Stimulated activated CD4-positive, alpha-beta T cell treated with anti-CD3 and anti-CD28 coated beads, Interleukin-15, amount 100 ng/mL, for 24 hours (primary cell): ENCODE data around the gene SFMBT2.

Source experiments
- DNase-seq: peaks from one replicate; pipeline ENCODE4 v3.0.0-alpha.2; 2020

Gene SFMBT2

GRCh38 chr10:7170626-7171322, 240.1 kb downstream of the SFMBT2 start:
- DNase-seq: no peak

- DNase-seq: no peak
Measured at GRCh38 chr10:7168414-7168813, 242.4 kb downstream of the SFMBT2 start.

GRCh38 chr10:7165500-7166177, 245.2 kb downstream of the SFMBT2 start:
- no peak for DNase-seq

GRCh38 chr10:7164955-7165354, 245.9 kb downstream of the SFMBT2 start:
- DNase-seq: no peak

- no peak for DNase-seq
Measured at GRCh38 chr10:7162331-7162730, 248.5 kb downstream of the SFMBT2 start.

GRCh38 chr10:7161484-7162250, 249.2 kb downstream of the SFMBT2 start:
- DNase-seq: no peak

GRCh38 chr10:7159928-7160327, 250.9 kb downstream of the SFMBT2 start:
- DNase-seq: no peak

GRCh38 chr10:7159517-7159916, 251.3 kb downstream of the SFMBT2 start:
- no peak for DNase-seq

GRCh38 chr10:7157091-7157490, 253.7 kb downstream of the SFMBT2 start:
- DNase-seq: no peak

- no peak for DNase-seq
Measured at GRCh38 chr10:7153750-7154149, 257.1 kb downstream of the SFMBT2 start.

- no peak for DNase-seq
Measured at GRCh38 chr10:7152982-7153381, 257.9 kb downstream of the SFMBT2 start.

GRCh38 chr10:7152341-7152740, 258.5 kb downstream of the SFMBT2 start:
- no peak for DNase-seq

- DNase-seq: no peak
Measured at GRCh38 chr10:7151538-7151937, 259.3 kb downstream of the SFMBT2 start.

- DNase-seq: no peak
Measured at GRCh38 chr10:7150349-7150748, 260.5 kb downstream of the SFMBT2 start.

- no peak for DNase-seq
Measured at GRCh38 chr10:7146189-7146588, 264.6 kb downstream of the SFMBT2 start.

- DNase-seq: no peak
Measured at GRCh38 chr10:7136016-7136415, 274.8 kb downstream of the SFMBT2 start.

GRCh38 chr10:7135188-7135587, 275.6 kb downstream of the SFMBT2 start:
- no peak for DNase-seq

- no peak for DNase-seq
Measured at GRCh38 chr10:7134448-7134847, 276.4 kb downstream of the SFMBT2 start.

GRCh38 chr10:7133958-7134357, 276.9 kb downstream of the SFMBT2 start:
- no peak for DNase-seq

- no peak for DNase-seq
Measured at GRCh38 chr10:7133278-7133677, 277.6 kb downstream of the SFMBT2 start.

- DNase-seq: no peak
Measured at GRCh38 chr10:7130191-7130911, 280.5 kb downstream of the SFMBT2 start.

GRCh38 chr10:7123774-7124173, 287.1 kb downstream of the SFMBT2 start:
- no peak for DNase-seq

GRCh38 chr10:7122561-7122960, 288.3 kb downstream of the SFMBT2 start:
- no peak for DNase-seq
